HepG2 (cell line): ENCODE results near the gene FRRS1.

Experiments
- CCAR2 ChIP-seq: fragments of 200-400 bp; formaldehyde crosslinking; optimal IDR thresholded peaks from 2 replicates; pipeline ENCODE3; 2018; ENCODE audit warnings: low read depth, mild to moderate bottlenecking, low read length, moderate library complexity
- KDM1A ChIP-seq: IDR thresholded peaks from 2 replicates; pipeline ENCODE4 v1.6.1; 2016; ENCODE audit warnings: missing compliant biosample characterization
- STAT5B ChIP-seq: sonication (generic); formaldehyde crosslinking; IDR thresholded peaks from 2 replicates; pipeline ENCODE4 v1.4.0; 2020; ENCODE audit warnings: missing genetic modification reagents
- ZNF232 ChIP-seq: sonication (generic); formaldehyde crosslinking; IDR thresholded peaks from 2 replicates; pipeline ENCODE4 v1.4.0; 2020; ENCODE audit warnings: missing genetic modification reagents, borderline replicate concordance
- TF ChIP-seq, protein P1 (sequence below): sonication (generic); formaldehyde crosslinking; IDR thresholded peaks from 2 replicates; pipeline ENCODE4 v1.4.0; 2020; ENCODE audit warnings: mild to moderate bottlenecking, missing genetic modification reagents, borderline replicate concordance
- TF ChIP-seq, protein P2 (sequence below): IDR thresholded peaks from 2 replicates; pipeline ENCODE4 v1.6.1; 2016; ENCODE audit warnings: missing compliant biosample characterization, missing genetic modification reagents, borderline replicate concordance
- TF ChIP-seq, protein P3 (sequence below): sonication (generic); formaldehyde crosslinking; IDR thresholded peaks from 2 replicates; pipeline ENCODE4 v1.5.0; 2020; ENCODE audit warnings: mild to moderate bottlenecking, missing genetic modification reagents, moderate library complexity

DNA sequence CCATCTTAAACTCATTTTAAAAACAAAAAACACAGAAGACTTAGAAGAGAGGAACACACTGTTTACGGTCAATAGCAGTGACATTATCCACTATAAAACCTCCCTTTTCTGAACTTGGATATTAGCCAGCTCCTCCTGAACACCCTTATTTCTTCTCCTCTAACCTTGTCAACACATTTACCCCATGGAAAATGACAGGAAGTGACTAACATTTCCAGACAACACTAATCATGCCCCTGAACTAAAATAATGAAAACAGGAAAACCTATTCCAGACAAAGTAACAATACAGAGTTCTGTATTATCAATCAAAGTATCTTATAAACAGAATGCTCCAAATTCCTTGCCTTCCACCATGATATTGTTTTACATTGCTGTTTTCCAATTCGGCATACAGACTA is 75.3 kb downstream of the FRRS1 start:
- TF ChIP-seq, protein P1, sequence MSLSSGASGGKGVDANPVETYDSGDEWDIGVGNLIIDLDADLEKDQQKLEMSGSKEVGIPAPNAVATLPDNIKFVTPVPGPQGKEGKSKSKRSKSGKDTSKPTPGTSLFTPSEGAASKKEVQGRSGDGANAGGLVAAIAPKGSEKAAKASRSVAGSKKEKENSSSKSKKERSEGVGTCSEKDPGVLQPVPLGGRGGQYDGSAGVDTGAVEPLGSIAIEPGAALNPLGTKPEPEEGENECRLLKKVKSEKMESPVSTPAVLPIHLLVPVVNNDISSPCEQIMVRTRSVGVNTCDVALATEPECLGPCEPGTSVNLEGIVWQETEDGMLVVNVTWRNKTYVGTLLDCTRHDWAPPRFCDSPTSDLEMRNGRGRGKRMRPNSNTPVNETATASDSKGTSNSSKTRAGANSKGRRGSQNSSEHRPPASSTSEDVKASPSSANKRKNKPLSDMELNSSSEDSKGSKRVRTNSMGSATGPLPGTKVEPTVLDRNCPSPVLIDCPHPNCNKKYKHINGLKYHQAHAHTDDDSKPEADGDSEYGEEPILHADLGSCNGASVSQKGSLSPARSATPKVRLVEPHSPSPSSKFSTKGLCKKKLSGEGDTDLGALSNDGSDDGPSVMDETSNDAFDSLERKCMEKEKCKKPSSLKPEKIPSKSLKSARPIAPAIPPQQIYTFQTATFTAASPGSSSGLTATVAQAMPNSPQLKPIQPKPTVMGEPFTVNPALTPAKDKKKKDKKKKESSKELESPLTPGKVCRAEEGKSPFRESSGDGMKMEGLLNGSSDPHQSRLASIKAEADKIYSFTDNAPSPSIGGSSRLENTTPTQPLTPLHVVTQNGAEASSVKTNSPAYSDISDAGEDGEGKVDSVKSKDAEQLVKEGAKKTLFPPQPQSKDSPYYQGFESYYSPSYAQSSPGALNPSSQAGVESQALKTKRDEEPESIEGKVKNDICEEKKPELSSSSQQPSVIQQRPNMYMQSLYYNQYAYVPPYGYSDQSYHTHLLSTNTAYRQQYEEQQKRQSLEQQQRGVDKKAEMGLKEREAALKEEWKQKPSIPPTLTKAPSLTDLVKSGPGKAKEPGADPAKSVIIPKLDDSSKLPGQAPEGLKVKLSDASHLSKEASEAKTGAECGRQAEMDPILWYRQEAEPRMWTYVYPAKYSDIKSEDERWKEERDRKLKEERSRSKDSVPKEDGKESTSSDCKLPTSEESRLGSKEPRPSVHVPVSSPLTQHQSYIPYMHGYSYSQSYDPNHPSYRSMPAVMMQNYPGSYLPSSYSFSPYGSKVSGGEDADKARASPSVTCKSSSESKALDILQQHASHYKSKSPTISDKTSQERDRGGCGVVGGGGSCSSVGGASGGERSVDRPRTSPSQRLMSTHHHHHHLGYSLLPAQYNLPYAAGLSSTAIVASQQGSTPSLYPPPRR (CRISPR knock-in tag): no peak
- TF ChIP-seq STAT5B (CRISPR knock-in tag) (no peak), KDM1A (CRISPR knock-in tag) (no peak), CCAR2 (no peak), ZNF232 (no peak)
- TF ChIP-seq, protein P2, sequence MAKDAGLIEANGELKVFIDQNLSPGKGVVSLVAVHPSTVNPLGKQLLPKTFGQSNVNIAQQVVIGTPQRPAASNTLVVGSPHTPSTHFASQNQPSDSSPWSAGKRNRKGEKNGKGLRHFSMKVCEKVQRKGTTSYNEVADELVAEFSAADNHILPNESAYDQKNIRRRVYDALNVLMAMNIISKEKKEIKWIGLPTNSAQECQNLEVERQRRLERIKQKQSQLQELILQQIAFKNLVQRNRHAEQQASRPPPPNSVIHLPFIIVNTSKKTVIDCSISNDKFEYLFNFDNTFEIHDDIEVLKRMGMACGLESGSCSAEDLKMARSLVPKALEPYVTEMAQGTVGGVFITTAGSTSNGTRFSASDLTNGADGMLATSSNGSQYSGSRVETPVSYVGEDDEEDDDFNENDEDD (CRISPR knock-in tag): no peak
- TF ChIP-seq, protein P3, sequence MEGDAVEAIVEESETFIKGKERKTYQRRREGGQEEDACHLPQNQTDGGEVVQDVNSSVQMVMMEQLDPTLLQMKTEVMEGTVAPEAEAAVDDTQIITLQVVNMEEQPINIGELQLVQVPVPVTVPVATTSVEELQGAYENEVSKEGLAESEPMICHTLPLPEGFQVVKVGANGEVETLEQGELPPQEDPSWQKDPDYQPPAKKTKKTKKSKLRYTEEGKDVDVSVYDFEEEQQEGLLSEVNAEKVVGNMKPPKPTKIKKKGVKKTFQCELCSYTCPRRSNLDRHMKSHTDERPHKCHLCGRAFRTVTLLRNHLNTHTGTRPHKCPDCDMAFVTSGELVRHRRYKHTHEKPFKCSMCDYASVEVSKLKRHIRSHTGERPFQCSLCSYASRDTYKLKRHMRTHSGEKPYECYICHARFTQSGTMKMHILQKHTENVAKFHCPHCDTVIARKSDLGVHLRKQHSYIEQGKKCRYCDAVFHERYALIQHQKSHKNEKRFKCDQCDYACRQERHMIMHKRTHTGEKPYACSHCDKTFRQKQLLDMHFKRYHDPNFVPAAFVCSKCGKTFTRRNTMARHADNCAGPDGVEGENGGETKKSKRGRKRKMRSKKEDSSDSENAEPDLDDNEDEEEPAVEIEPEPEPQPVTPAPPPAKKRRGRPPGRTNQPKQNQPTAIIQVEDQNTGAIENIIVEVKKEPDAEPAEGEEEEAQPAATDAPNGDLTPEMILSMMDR: no peak
